HepG2 (cell line): ENCODE measurements around the gene CELF2. TPM values are rescaled to one million over a fixed set of nuclear protein-coding genes. Genes with fewer than 3 reads are reported as not detected.
A peak's percentile ranks its signal among the peaks of the same experiment; 100 is the strongest.

Experiments used
- ATAC-seq: fragments of 200-7000 bp; cut with Tn5 transposase; 3 replicates; pipeline ENCODE4 v1.9.1; 2020; ENCODE audit warnings: mild to moderate bottlenecking, moderate library complexity
- BruUV-seq: library from RNA; stranded (reverse); fragments of 400-500 nt; replicated peaks from 2 replicates; lab custom pipeline; 2021; lab: Mats Ljungman, UMichigan
- CTCF ChIA-PET: fragments of 300-600 bp; formaldehyde crosslinking; extraction: SDS; loops from one replicate; lab custom pipeline; 2021; ENCODE audit warnings: low total read pairs, inconsistent platforms, low intra/inter-chr PET ratio; lab: Yijun Ruan, JAX
- POLR2A ChIA-PET: fragments of 350-600 bp; sonication (Branson Sonifier 250); formaldehyde crosslinking; loops from one replicate; lab custom pipeline; 2020; ENCODE audit warnings: antibody characterized with exemption, inconsistent platforms; lab: Yijun Ruan, JAX
- DNase-seq: peaks from one replicate; pipeline ENCODE4 v3.0.0-alpha.2; 2015; ENCODE audit warnings: low spot score
- FAIRE-seq: peaks from 3 replicates; lab custom pipeline; 2011; peaks lifted over from hg19 to GRCh38; lab: Jason Lieb, UNC
- H2AFZ ChIP-seq: one replicate; pipeline ENCODE4 v1.6.1; 2011; ENCODE audit warnings: low read length, inconsistent platforms
- H3K27ac ChIP-seq: fragments of 300-600 bp; 3 replicates; pipeline ENCODE4 v1.8.0; 2011; ENCODE audit warnings: mixed run types, mild to moderate bottlenecking, mixed read lengths, low read length, inconsistent platforms; ENCODE audit not compliant: insufficient read depth; ENCODE audit errors: extremely low read length
- H3K27me3 ChIP-seq, 2 experiments: fragments of 200-600 bp in 1 of 2; 2 replicates in 1 of 2; 3 replicates in 1 of 2; pipeline versions ENCODE4 v1.6.0 to v1.8.0; 2011; ENCODE audit warnings: low read length in 2 of 2, mild to moderate bottlenecking in 2 of 2, moderate library complexity in 2 of 2, inconsistent platforms in 1 of 2; ENCODE audit not compliant: insufficient read depth in 2 of 2, control insufficient read depth in 1 of 2
- H3K36me3 ChIP-seq, 2 experiments: fragments of 200-600 bp in 1 of 2; replicated peaks in 1 of 2; 2 replicates in 1 of 2; 3 replicates in 1 of 2; pipeline versions ENCODE4 v1.5.1 to v1.8.0; 2011; ENCODE audit warnings: low read length in 2 of 2, inconsistent platforms in 1 of 2; ENCODE audit not compliant: insufficient read depth in 2 of 2, control insufficient read depth in 1 of 2
- H3K4me1 ChIP-seq: 2 replicates; pipeline ENCODE4 v1.5.1; 2012; ENCODE audit warnings: low read length, inconsistent platforms; ENCODE audit not compliant: insufficient read depth
- H3K4me2 ChIP-seq: 2 replicates; pipeline ENCODE4 v1.6.0; 2011; ENCODE audit warnings: low read depth, low read length, inconsistent platforms
- H3K4me3 ChIP-seq, 3 experiments: fragments of 200-600 bp in 1 of 3; sonication (generic), shearing (Covaris generic) in 1 of 3; replicated peaks in 1 of 3; 2 replicates each; pipeline ENCODE4 v1.5.1; 2011 to 2016; ENCODE audit warnings: low read length in 3 of 3, inconsistent platforms in 2 of 3, low read depth in 2 of 3, mild to moderate bottlenecking in 2 of 3, control low read depth in 1 of 3, mixed read lengths in 1 of 3; ENCODE audit not compliant: insufficient read depth in 1 of 3
- H3K79me2 ChIP-seq: one replicate; pipeline ENCODE4 v1.6.1; 2011; ENCODE audit warnings: low read length, inconsistent platforms; ENCODE audit not compliant: insufficient read depth
- H3K9ac ChIP-seq: 2 replicates; pipeline ENCODE4 v1.6.0; 2011; ENCODE audit warnings: mild to moderate bottlenecking, low read depth, low read length, inconsistent platforms; ENCODE audit not compliant: insufficient read depth
- H3K9me3 ChIP-seq: 2 replicates; pipeline ENCODE4 v1.5.1; 2012; ENCODE audit warnings: mild to moderate bottlenecking, low read length
- H4K20me1 ChIP-seq: 2 replicates; pipeline ENCODE4 v1.6.0; 2011; ENCODE audit warnings: inconsistent platforms, mild to moderate bottlenecking, low read length, moderate library complexity; ENCODE audit not compliant: insufficient read depth
- AGO2 ChIP-seq: fragments of 200-400 bp; formaldehyde crosslinking; optimal IDR thresholded peaks from 2 replicates; pipeline ENCODE3; 2017; ENCODE audit warnings: mild to moderate bottlenecking, low read depth, low read length, moderate library complexity
- DNMT3B ChIP-seq: conservative IDR thresholded peaks from 2 replicates; pipeline ENCODE4 v1.6.1; 2016; ENCODE audit warnings: missing biosample characterization, control low read depth
- HINFP ChIP-seq: sonication (generic); formaldehyde crosslinking; IDR thresholded peaks from 2 replicates; pipeline ENCODE4 v1.4.0; 2020; ENCODE audit warnings: low read depth, mild to moderate bottlenecking, missing genetic modification reagents
- HNF4A ChIP-seq: sonication (generic); formaldehyde crosslinking; IDR thresholded peaks from 2 replicates; pipeline ENCODE4 v1.4.0; 2020; ENCODE audit warnings: missing genetic modification reagents
- IKZF5 ChIP-seq: IDR thresholded peaks from 2 replicates; pipeline ENCODE4 v1.6.1; 2018; ENCODE audit warnings: missing genetic modification reagents, mild to moderate bottlenecking, missing compliant biosample characterization
- MEIS2 ChIP-seq: sonication (generic); formaldehyde crosslinking; IDR thresholded peaks from 2 replicates; pipeline ENCODE4 v1.9.0; 2021; ENCODE audit warnings: mild to moderate bottlenecking, missing genetic modification reagents
- MIXL1 ChIP-seq: IDR thresholded peaks from 2 replicates; pipeline ENCODE4 v1.6.1; 2016
- SP2 ChIP-seq: sonication (generic); formaldehyde crosslinking; IDR thresholded peaks from 2 replicates; pipeline ENCODE4 v1.5.1; 2020; ENCODE audit warnings: mild to moderate bottlenecking, missing genetic modification reagents
- ZMAT5 ChIP-seq: sonication (generic); formaldehyde crosslinking; IDR thresholded peaks from 2 replicates; pipeline ENCODE4 v1.5.0; 2020; ENCODE audit warnings: mild to moderate bottlenecking, low read depth, missing genetic modification reagents, borderline replicate concordance
- ZNF124 ChIP-seq: sonication (generic); formaldehyde crosslinking; IDR thresholded peaks from 2 replicates; pipeline ENCODE4 v1.4.0; 2020; ENCODE audit warnings: missing genetic modification reagents
- ZNF354B ChIP-seq: sonication (generic); formaldehyde crosslinking; IDR thresholded peaks from 2 replicates; pipeline ENCODE4 v1.8.0; 2022; ENCODE audit warnings: mild to moderate bottlenecking, missing genetic modification reagents
- ZNF432 ChIP-seq: sonication (generic); formaldehyde crosslinking; IDR thresholded peaks from 2 replicates; pipeline ENCODE4 v1.5.0; 2020; ENCODE audit warnings: missing genetic modification reagents, mild to moderate bottlenecking, borderline replicate concordance
- ZNF441 ChIP-seq: sonication (generic); formaldehyde crosslinking; IDR thresholded peaks from 2 replicates; pipeline ENCODE4 v1.7.0; 2021; ENCODE audit warnings: missing genetic modification reagents, borderline replicate concordance
- WGBS: methylation state at CpG from one replicate; pipeline ENCODE4 v1.1.6; 2017; ENCODE audit warnings: low lambda C conversion rate; 5-methylcytosine and 5-hydroxymethylcytosine counted together
- in situ Hi-C: cut with HindIII; loops from 2 replicates; pipeline ENCODE4 v1.10.0; 2017; ENCODE audit warnings: low pct_unique_long_range_greater_than_20kb; ENCODE audit not compliant: extremely low pct_ligation_motif_present
- intact Hi-C: fragments of 100-400 bp; cut with micrococcal nuclease; formaldehyde crosslinking; loops from one replicate; pipeline ENCODE4 v1.10.0; 2022; ENCODE audit not compliant: unreplicated experiment
- polyA plus RNA-seq, 8 experiments: library from polyadenylated mRNA; depleted of rRNA in 3 of 8; stranded (reverse) in 7 of 8; unstranded in 1 of 8; fragments of >200 nt; fragmentation: Illumina TruSeq in 4 of 8; extraction: Trizol in 4 of 8; gene quantifications; 2 replicates each; pipeline versions ENCODE4 v1.2.1 to v1.2.3, GENCODE V29; 2011 to 2016; ENCODE audit warnings: low read depth in 4 of 8, missing spikeins in 1 of 8, mixed read lengths in 1 of 8; ENCODE audit not compliant: insufficient read depth in 1 of 8
- total RNA-seq, 5 experiments: library from RNA; depleted of rRNA; stranded (reverse); fragments of >200 nt; fragmentation: Illumina TruSeq; extraction: Trizol; gene quantifications; 2 replicates each; pipeline ENCODE4 v1.2.3, GENCODE V29; 2016; ENCODE audit warnings: low read depth in 1 of 5

The CELF2 gene
- total and polyA plus RNA-seq, 2 of the 13 experiments (the other 11 are each of a cell fraction or from before 2014, with no cell fraction given), result not detected

GRCh38 chr10:11341283-11341960 lies 323.8 kb downstream of the CELF2 start:
- Histone ChIP-seq H3K79me2 (no peaks in the 10 kb centered on the region), H4K20me1 (no peaks in the 10 kb centered on the region), H3K4me2 (no peak overlapping the region), H3K27ac (no peak overlapping the region), H3K36me3 (no peaks in the 10 kb centered on the region), H3K9ac (no peak overlapping the region), H2AFZ (no peak overlapping the region), H3K27me3 (peaks cover 3 to 25% of the 10 kb centered on the region in 2 experiments; a peak in 2 of 5 replicates), H3K4me3 (no peak overlapping the region), H3K9me3 (no peaks in the 10 kb centered on the region), H3K4me1 (no peaks in the 10 kb centered on the region)
- WGBS, result 33% methylated on average over 5 of the region's 5 CpGs
- TF ChIP-seq HNF4A (CRISPR knock-in tag) (peak; percentile 40; the same call in 1 of the 2 replicates), AGO2 (no peak)
- BruUV-seq, result no TSS peak
- ATAC-seq, result no peak
- in situ Hi-C loops, result no loop called here
- DNase-seq, result no peak
- ChIA-PET CTCF (no interaction called here), POLR2A (no interaction called here)
- intact Hi-C loops, result no loop called here
- no peak for FAIRE-seq

GRCh38 chr10:11344081-11344480 lies 326.4 kb downstream of the CELF2 start:
- in situ Hi-C loops, result no loop called here
- DNase-seq (no peak), ATAC-seq (no peak; the same call in 2 of the 3 replicates), FAIRE-seq (no peak)
- Histone ChIP-seq H2AFZ (no peak overlapping the region), H3K27ac (no peak overlapping the region), H3K36me3 (no peaks in the 10 kb centered on the region), H3K27me3 (0 out of 5 replicates have a peak, but pooled peaks cover 0 to 8% of the 10 kb centered on the region in 2 experiments), H3K9me3 (no peaks in the 10 kb centered on the region), H3K79me2 (no peaks in the 10 kb centered on the region), H3K4me2 (no peak overlapping the region), H3K9ac (no peak overlapping the region), H4K20me1 (no peaks in the 10 kb centered on the region), H3K4me3 (no peak overlapping the region), H3K4me1 (no peaks in the 10 kb centered on the region)
- no TSS peak for BruUV-seq
- intact Hi-C loops, result no loop called here
- ChIA-PET POLR2A (no interaction called here), CTCF (no interaction called here)
- 72% methylated on average over 16 of the region's 30 CpGs for WGBS
- no peak for TF ChIP-seq MEIS2 (CRISPR knock-in tag)
- no peak for TF ChIP-seq HINFP (CRISPR knock-in tag)
- TF ChIP-seq ZMAT5 (CRISPR knock-in tag), result no peak
- TF ChIP-seq MIXL1 (CRISPR knock-in tag), result no peak
- TF ChIP-seq IKZF5 (CRISPR knock-in tag), result no peak
- no peak for TF ChIP-seq DNMT3B (CRISPR knock-in tag)
- TF ChIP-seq ZNF354B (CRISPR knock-in tag), result no peak
- no peak for TF ChIP-seq ZNF124 (CRISPR knock-in tag)
- no peak for TF ChIP-seq ZNF432 (CRISPR knock-in tag)
- no peak for TF ChIP-seq SP2
- TF ChIP-seq ZNF441, result no peak
- TF ChIP-seq, all 625 proteins: peak for 0
